Tibial artery (tissue), 4 donors: ENCODE results near the gene AGPAT1.

Experiments used
- DNase-seq, 2 donors: peaks; one replicate each; pipeline ENCODE4 v3.0.0-alpha.2; 2019
- H3K27ac ChIP-seq, 2 donors: fragments of 200-600 bp; sonication (generic) in 1 of 2; 1 replicate in 1 of 2; 2 replicates in 1 of 2; pipeline ENCODE4 v1.5.1; 2018 to 2019; ENCODE audit warnings: mild to moderate bottlenecking in 1 of 2
- H3K27me3 ChIP-seq, 2 donors: fragments of 200-600 bp; sonication (generic) in 1 of 2; one replicate each; pipeline versions ENCODE4 v1.5.1 to v1.6.0; 2016 to 2019
- H3K36me3 ChIP-seq, 3 donors: fragments of 200-600 bp; sonication (generic) in 2 of 3; one replicate each; pipeline ENCODE4 v1.5.1; 2016 to 2019; ENCODE audit warnings: mild to moderate bottlenecking in 2 of 3
- H3K4me1 ChIP-seq, 4 donors: fragments of 200-600 bp; sonication (generic) in 2 of 4; 1 replicate in 3 of 4; 2 replicates in 1 of 4; pipeline ENCODE4 v1.5.1; 2016 to 2019
- H3K4me3 ChIP-seq, 2 donors: fragments of 200-600 bp; sonication (generic) in 1 of 2; 1 replicate in 1 of 2; 2 replicates in 1 of 2; pipeline ENCODE4 v1.5.1; 2018 to 2019; ENCODE audit warnings: mild to moderate bottlenecking in 2 of 2
- H3K9me3 ChIP-seq, 3 donors: fragments of 200-600 bp; sonication (generic) in 1 of 3; one replicate each; pipeline ENCODE4 v1.5.1; 2016 to 2019
- CTCF ChIP-seq, 2 experiments: fragments of 200-600 bp in 1 of 2; fragments of 450-650 bp in 1 of 2; IDR thresholded peaks; one replicate each; pipeline ENCODE4 v1.5.1; 2017 to 2019; ENCODE audit warnings: antibody characterized with exemption in 2 of 2, mild to moderate bottlenecking in 1 of 2, moderate library complexity in 1 of 2
- intact Hi-C: fragments of 100-400 bp; cut with DNase I; formaldehyde crosslinking; loops from one replicate; pipeline ENCODE4 v1.15.0; 2023; ENCODE audit warnings: low total_unique reads

Gene AGPAT1

GRCh38 chr6:32181148-32181702, 5.3 kb upstream of the AGPAT1 start:
- peaks cover 8 to 49% (median 33%) of the 10 kb centered on the region in 3 donors for H3K36me3 ChIP-seq
- no peaks in the 10 kb centered on the region for H3K9me3 ChIP-seq
- no peak overlapping the region for H3K4me3 ChIP-seq
- intact Hi-C loops = no loop called here
- peaks cover 0 to 45% (median 33%) of the 10 kb centered on the region in 4 donors for H3K4me1 ChIP-seq
- no peak for DNase-seq
- no peak for TF ChIP-seq CTCF (IDR thresholded peaks at IDR 0.05)
- H3K27ac ChIP-seq = peak overlapping the region in 1 of 2 donors; percentile 9
- no peaks in the 10 kb centered on the region for H3K27me3 ChIP-seq

- Histone ChIP-seq H3K36me3 (peaks cover 8 to 46% (median 31%) of the 10 kb centered on the region in 3 donors), H3K27me3 (no peaks in the 10 kb centered on the region), H3K4me1 (peaks cover 0 to 50% (median 34%) of the 10 kb centered on the region in 4 donors), H3K4me3 (no peak overlapping the region), H3K9me3 (no peaks in the 10 kb centered on the region), H3K27ac (peak overlapping the region; percentile 95 to 96)
- no peak for DNase-seq
- intact Hi-C loops = no loop called here
- no peak for TF ChIP-seq CTCF (IDR thresholded peaks at IDR 0.05)
Measured at GRCh38 chr6:32179766-32180405, 4.0 kb upstream of the AGPAT1 start.

- Histone ChIP-seq H3K4me3 (peak overlapping the region; percentile 80 to 95), H3K9me3 (no peaks in the 10 kb centered on the region), H3K4me1 (peaks cover 0 to 50% (median 38%) of the 10 kb centered on the region in 4 donors), H3K36me3 (peaks cover 8 to 43% (median 28%) of the 10 kb centered on the region in 3 donors), H3K27ac (peak overlapping the region; percentile 95 to 96), H3K27me3 (no peaks in the 10 kb centered on the region)
- no peak for DNase-seq
- TF ChIP-seq CTCF (IDR thresholded peaks at IDR 0.05) = no peak
- intact Hi-C loops = no loop called here
Measured at GRCh38 chr6:32178547-32179440, 2.9 kb upstream of the AGPAT1 start.

- intact Hi-C loops = no loop called here
- peak in 1 of 2 experiments; percentile 19 for TF ChIP-seq CTCF (IDR thresholded peaks at IDR 0.05)
- Histone ChIP-seq H3K36me3 (peaks cover 8 to 35% (median 19%) of the 10 kb centered on the region in 3 donors), H3K27me3 (no peaks in the 10 kb centered on the region), H3K4me1 (peaks cover 0 to 54% (median 39%) of the 10 kb centered on the region in 4 donors), H3K27ac (peak within 1 kb of the TSS; percentile 95 to 96), H3K9me3 (no peaks in the 10 kb centered on the region), H3K4me3 (peak within 1 kb of the TSS; percentile 80 to 95)
- DNase-seq = peak; percentile 99
Measured at GRCh38 chr6:32177788-32178546, 2.1 kb upstream of the AGPAT1 start, which contains the start of gene RNF5. TSS of gene RNF5 (plus strand) at chr6:32178405. CDS start at chr6:32178512, 107 bp downstream.
